Kidney tubule cell (primary cell): ENCODE data around the gene SPAG16.
A peak's percentile ranks its signal among the peaks of the same experiment; 100 is the strongest.

Experiments used
- DNase-seq: peaks from one replicate; pipeline ENCODE4 v3.0.0-alpha.2; 2018; ENCODE audit warnings: low spot score

SPAG16 gene

GRCh38 chr2:214264171-214264570, 979.9 kb downstream of the SPAG16 start:
- no peak for DNase-seq

DNA sequence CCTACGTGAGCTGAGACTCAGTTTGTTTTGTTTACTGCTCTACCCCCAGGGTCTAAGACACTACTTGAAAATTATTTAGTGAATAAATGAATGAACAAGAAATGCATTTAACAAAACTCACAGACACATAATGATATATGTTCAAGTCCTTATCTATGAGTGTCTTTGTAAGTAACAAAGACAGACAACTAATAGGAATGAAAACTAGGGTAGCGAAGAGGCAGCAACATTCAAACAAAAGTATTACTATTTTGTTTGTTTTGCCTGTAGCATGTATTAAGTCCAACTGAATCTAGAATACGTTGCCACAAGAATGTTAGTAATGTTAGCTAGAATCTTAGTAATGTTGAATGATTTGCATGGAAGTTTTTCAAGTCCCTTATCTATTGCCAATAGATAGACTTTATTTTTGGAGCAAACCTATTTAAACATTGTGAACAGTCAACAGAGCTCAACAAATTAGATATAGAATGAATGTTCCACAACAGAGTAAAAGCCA, 981.8 kb downstream of the SPAG16 start:
- DNase-seq: no peak

GRCh38 chr2:214277880-214278279, 993.6 kb downstream of the SPAG16 start:
- DNase-seq: no peak

- no peak for DNase-seq
Observed at GRCh38 chr2:214286011-214286410, 1001.7 kb downstream of the SPAG16 start.

GRCh38 chr2:214293593-214293992, 1009.3 kb downstream of the SPAG16 start:
- DNase-seq: no peak

- peak; percentile 54 for DNase-seq
Observed at GRCh38 chr2:214294426-214294825, 1010.2 kb downstream of the SPAG16 start.

GRCh38 chr2:214297423-214297822, 1013.2 kb downstream of the SPAG16 start:
- no peak for DNase-seq

DNA sequence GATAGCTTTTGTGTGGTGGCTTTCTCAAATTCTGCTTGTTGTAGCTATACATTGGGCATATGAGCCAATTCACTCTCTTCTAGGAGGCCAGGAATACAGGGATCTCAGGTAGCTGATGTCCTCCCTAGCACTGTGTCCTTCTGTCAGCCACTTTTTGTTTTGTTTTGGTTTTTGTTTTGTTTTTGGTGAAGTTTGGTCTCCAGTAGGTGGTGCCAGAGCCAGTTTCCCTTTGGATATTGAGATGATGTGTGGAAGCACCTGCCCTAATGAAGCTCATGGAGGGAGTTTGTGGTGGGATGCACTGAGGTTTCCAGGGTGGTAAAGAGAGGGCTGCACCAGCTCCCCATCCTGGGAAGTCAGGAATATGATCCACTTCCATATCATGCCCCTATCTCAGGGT, 1026.1 kb downstream of the SPAG16 start:
- DNase-seq: peak; percentile 7

GRCh38 chr2:214311031-214311533, 1026.8 kb downstream of the SPAG16 start:
- no peak for DNase-seq

- peak; percentile 15 for DNase-seq
Observed at GRCh38 chr2:214311931-214312749, 1027.9 kb downstream of the SPAG16 start.

- no peak for DNase-seq
Observed at GRCh38 chr2:214315324-214315723, 1031.1 kb downstream of the SPAG16 start.

GRCh38 chr2:214320211-214320610, 1035.9 kb downstream of the SPAG16 start:
- no peak for DNase-seq

DNA sequence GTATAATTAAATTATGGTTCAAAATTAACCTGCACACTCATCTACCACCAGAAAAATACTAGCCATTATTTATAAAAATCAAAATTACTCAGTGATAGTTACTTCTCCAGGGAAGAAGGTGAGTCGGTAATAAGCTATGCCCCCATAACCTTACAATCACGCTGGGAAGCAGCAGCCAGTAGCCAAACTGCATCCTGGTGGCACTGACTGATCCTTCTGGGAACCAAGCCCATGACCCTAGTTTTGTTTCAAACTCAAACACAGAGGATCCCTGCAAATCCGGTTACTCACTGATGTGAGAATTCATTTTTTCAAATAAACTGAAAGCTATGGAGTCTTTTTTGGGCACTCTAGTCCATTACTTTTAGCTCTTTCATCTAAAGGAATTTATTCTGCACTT, 1038.4 kb downstream of the SPAG16 start:
- DNase-seq: peak; percentile 30

DNA sequence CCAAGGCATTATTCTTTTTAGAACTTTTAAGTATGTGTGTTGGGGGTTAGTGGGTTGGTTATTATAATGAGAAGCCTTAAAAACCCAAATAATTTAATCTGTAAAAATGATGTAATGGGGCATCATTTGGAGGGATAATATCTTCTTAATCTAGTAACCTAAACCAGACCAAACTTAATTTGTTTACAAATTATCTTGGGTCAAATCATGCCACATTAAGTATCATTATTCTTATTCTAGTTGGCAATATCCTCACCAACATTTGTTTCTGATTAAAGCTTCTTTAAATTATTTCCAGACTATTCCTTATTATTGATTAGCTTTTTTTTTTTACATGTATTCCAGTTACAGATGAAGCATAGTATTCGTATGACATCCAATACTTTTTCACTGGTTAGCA, 1041.1 kb downstream of the SPAG16 start:
- no peak for DNase-seq

- DNase-seq: no peak
Observed at GRCh38 chr2:214328941-214329340, 1044.7 kb downstream of the SPAG16 start.

GRCh38 chr2:214341646-214342045, 1057.4 kb downstream of the SPAG16 start:
- DNase-seq: peak; percentile 3

DNA sequence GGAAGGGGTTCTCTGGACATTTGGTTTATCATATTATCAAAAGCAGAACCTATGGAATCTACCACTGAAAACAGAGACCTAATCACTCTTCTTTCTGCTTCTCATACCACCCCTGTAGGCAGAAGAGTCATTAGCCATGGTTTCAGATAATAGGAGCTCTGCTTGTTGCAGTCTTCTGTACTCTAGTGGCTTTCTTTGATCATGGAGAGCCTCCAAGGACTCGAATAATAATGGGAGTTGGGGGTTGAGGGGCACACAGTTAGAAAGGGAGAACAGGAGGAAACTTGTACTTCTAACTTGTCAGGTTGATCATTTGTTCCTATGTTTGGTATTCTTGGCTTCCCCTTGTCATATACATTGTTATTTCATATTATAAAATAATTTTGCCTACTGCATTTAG, 1074.2 kb downstream of the SPAG16 start:
- DNase-seq: no peak

GRCh38 chr2:214361116-214361515, 1076.9 kb downstream of the SPAG16 start:
- DNase-seq: no peak

GRCh38 chr2:214365549-214365948, 1081.3 kb downstream of the SPAG16 start:
- DNase-seq: no peak

DNA sequence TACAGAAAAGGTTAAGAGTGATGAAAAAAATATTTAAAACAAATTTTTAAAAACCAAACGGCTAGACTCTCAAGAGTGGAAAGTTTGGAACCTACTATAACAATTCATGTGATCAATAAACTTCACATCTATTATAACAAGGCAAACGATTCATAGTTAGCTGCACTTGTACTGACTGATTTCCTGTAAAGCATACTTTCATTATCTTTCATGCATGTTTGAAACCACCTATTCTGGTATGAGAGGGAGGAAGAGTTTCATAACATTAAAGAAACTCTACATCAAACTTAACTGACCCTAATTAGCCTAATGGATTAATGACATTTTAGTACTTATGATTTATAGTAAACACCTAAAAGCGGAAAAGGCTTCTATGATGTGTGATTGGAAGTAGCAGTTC, 1082.9 kb downstream of the SPAG16 start:
- DNase-seq: no peak

- no peak for DNase-seq
Observed at GRCh38 chr2:214376618-214377285, 1092.5 kb downstream of the SPAG16 start.

DNA sequence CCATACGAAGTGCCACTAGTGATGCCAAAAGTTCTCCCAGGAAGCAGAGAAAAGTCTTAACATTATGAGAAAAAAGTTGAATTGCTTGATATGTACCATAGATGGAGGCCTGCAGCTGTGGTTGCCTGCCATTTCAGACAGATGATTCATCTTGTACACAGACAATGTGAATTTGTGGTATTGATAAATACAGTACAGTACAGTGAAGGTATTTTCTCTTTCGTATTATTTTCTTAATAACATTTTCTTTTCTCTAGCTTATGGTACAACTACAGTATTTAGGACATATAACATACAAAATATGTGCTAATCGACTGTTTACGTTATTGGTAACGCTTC, 1093.0 kb downstream of the SPAG16 start:
- peak; percentile 18 for DNase-seq

DNA sequence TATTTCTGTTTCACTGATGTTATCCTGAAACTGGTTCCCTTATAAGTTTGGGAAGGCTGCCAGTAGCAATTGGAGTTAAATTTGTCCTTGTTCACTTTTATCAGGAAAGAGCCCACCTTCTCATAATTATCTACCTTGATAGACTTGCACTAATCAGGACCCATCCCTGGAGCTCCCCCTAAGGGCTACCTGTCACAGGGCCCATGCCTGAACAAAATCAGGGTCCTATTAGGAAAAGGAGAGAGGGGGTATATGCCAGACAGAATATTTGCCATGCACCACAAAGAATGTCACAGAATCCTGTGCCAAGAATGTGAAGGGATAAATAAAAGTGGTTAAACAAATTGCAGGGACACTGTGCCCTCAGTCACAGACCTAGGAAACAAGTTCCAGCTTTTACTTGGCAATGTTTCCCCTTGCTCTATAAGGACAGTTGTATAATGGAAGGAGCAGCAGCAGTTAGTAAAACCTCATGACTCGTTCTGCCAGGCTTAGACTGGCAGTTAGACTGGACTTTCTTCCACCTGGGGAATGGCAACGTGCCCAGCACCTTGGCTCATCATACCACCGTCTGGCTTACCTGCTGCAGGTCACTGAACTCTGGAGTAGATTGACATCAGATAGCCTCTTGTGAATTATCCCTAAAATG, 1094.3 kb downstream of the SPAG16 start:
- peak; percentile 29 for DNase-seq
